GM18505 (cell line): ENCODE measurements around the gene ZBTB37.

Source experiments
- ATAC-seq: cut with Tn5 transposase; IDR thresholded peaks from one replicate; pipeline ENCODE4 v1.9.1; 2021; ENCODE audit not compliant: unreplicated experiment
- POLR2A ChIP-seq: IDR thresholded peaks from 4 replicates; pipeline ENCODE4 v1.6.1; 2011; ENCODE audit warnings: borderline replicate concordance; ENCODE audit not compliant: insufficient read depth, insufficient read length; ENCODE audit errors: extremely low read depth

The ZBTB37 gene

DNA sequence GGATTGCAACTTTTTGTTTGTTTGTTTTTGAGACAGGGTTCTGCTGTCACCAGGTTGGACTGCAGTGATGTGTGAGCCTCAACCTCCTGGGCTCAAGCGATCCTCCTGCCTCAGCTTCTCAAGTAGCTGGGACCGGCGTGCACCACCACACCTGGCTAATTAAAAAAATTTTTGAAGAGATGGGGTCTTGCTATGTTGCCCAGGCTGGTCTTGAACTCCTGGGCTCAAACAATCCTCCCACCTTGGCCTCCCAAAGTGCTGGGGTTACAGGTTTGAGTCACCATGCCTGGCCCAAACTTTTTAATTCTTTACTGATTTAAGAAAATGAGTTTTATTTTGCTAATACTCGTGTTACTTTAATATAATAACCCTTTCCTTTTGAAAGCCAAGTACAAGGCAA, 80.4 kb downstream of the ZBTB37 start:
- TF ChIP-seq POLR2A, result no peak
- no peak for ATAC-seq
